Measurements from ENCODE around the gene BLOC1S2. TPM values are rescaled to one million over a fixed set of nuclear protein-coding genes. Genes with fewer than 3 reads are reported as not detected.

BLOC1S2 gene
- total RNA-seq, 2 donors from 2014 or later = 4.3 to 16.1 TPM

DNA sequence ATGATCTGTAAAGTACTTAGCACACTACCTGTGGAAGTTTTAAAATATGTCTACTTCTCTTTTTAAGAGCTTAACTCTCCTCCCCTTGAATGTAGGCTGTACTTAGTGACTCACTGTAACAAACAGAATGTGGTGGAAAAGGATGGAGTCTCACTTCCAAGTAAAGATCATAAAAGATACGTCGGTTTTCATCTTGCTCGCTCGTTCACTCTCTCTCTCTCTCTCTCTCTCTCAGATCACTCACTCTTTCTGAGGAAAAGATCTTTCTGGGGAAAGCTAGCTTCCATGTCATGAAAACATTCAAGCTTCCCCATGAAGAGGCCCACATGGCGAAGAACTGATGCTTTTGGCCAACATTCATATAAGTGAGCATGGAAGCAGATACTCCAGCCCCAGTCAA is 62.6 kb downstream of the BLOC1S2 start:
- intact Hi-C loops (cut with DNase I) = no loop called here
- Histone ChIP-seq H3K27ac (no peak overlapping the region), H3K4me3 (no peak overlapping the region), H3K36me3 (replicated peaks in 1 of 2; ENCODE audit: insufficient read depth in 1 of 2, low read depth in 2 of 2) (peaks cover 0 to 14% of the 10 kb centered on the region in 2 donors), H3K9me3 (no peaks in the 10 kb centered on the region), H3K4me1 (peaks cover 7% of the 10 kb centered on the region), H3K27me3 (no peaks in the 10 kb centered on the region)
- WGBS, 2 donors = 78 to 84% methylated on average over 5 of the region's 5 CpGs
- TF ChIP-seq, protein P1, sequence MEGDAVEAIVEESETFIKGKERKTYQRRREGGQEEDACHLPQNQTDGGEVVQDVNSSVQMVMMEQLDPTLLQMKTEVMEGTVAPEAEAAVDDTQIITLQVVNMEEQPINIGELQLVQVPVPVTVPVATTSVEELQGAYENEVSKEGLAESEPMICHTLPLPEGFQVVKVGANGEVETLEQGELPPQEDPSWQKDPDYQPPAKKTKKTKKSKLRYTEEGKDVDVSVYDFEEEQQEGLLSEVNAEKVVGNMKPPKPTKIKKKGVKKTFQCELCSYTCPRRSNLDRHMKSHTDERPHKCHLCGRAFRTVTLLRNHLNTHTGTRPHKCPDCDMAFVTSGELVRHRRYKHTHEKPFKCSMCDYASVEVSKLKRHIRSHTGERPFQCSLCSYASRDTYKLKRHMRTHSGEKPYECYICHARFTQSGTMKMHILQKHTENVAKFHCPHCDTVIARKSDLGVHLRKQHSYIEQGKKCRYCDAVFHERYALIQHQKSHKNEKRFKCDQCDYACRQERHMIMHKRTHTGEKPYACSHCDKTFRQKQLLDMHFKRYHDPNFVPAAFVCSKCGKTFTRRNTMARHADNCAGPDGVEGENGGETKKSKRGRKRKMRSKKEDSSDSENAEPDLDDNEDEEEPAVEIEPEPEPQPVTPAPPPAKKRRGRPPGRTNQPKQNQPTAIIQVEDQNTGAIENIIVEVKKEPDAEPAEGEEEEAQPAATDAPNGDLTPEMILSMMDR (IDR thresholded peaks at IDR 0.05) = no peak
- DNase-seq = no peak
- no peak for ATAC-seq

Small RNA genes within 50 kb of the gene (small RNA-seq; reads per million reads assigned to genes)
- gene RNU6-422P (not detected), gene SNORA12 (5.8 reads per million, percentile 89 among the genes with 10 or more reads in this experiment)

Other genes starting within 250 kb of the BLOC1S2 start
- not detected for gene CPN1, start 204.8 kb downstream of the BLOC1S2 start, total RNA-seq
- gene ERLIN1, start 100.7 kb downstream of the BLOC1S2 start, total RNA-seq = 10 to 100 TPM in 1 of 2 donors, 1 to 10 TPM in 1; 3.6 to 14.3 TPM
- gene CHUK, start 57.1 kb downstream of the BLOC1S2 start, total RNA-seq = 10 to 100 TPM in 1 of 2 donors, 1 to 10 TPM in 1; 8.6 to 13.7 TPM
- gene CWF19L1, start 19.0 kb downstream of the BLOC1S2 start, total RNA-seq = 10 to 100 TPM in 1 of 2 donors, 1 to 10 TPM in 1; 5.6 to 10.1 TPM
- not detected for gene PKD2L1, start 43.5 kb upstream of the BLOC1S2 start, total RNA-seq
- gene SCD, start 60.6 kb upstream of the BLOC1S2 start, total RNA-seq = 100 to 1,000 TPM in 1 of 2 donors, 10 to 100 TPM in 1; 14.3 to 128 TPM
- not detected for gene WNT8B, start 176.3 kb upstream of the BLOC1S2 start, total RNA-seq
- gene SEC31B, start 233.2 kb upstream of the BLOC1S2 start, total RNA-seq = 1 to 10 TPM; 4.3 to 6.5 TPM
- 10 to 100 TPM; 77.8 to 84.1 TPM for gene NDUFB8, start 243.2 kb upstream of the BLOC1S2 start, total RNA-seq
- gene HIF1AN, start 249.3 kb upstream of the BLOC1S2 start, total RNA-seq = 1 to 10 TPM; 7.3 to 9.9 TPM